ENCODE results near the gene HTD2.
"Not testable (repeated sequence)": the region's sequence is repeated elsewhere in the genome, so short reads cannot be mapped to it uniquely, and the experiment has no call there.

HTD2 gene

DNA sequence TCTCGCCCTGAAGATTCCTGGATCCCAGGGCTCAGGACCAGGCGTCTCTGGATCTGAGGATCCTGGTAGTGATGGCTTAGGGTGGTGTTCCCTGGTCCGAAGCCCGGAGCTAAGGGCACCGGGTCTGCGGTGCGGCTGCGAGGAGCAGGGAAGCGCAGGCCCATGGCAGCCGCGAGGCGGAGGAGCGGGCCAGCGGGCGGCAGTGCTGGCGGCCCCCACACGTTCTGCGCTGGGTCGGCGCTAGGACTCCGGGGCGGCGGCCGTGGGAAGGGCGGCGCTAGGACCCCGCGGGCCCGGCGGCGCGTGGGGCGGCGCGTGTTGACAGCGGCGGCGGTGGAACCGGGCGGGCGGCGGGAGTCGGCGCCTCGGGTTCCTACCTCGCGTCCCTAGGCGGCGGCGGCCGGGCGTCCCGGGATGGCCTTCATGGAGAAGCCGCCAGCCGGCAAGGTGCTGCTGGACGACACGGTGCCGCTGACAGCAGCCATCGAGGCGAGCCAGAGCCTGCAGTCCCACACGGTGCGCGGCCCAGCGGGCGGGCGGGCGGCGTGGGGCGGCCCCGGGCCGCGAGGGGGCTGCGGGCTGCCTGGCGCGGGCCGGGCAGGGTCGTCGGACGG is 26.4 kb downstream of the HTD2 start, which contains the start of gene PXK:
TSS of gene PXK (plus strand) at position 318 of the 614 bp plus-strand sequence. CDS start at position 415, 97 bp downstream.
- peak; percentile 53 to 60 for DNase-seq (ENCODE audit: low read depth in 2 of 2)

DNA sequence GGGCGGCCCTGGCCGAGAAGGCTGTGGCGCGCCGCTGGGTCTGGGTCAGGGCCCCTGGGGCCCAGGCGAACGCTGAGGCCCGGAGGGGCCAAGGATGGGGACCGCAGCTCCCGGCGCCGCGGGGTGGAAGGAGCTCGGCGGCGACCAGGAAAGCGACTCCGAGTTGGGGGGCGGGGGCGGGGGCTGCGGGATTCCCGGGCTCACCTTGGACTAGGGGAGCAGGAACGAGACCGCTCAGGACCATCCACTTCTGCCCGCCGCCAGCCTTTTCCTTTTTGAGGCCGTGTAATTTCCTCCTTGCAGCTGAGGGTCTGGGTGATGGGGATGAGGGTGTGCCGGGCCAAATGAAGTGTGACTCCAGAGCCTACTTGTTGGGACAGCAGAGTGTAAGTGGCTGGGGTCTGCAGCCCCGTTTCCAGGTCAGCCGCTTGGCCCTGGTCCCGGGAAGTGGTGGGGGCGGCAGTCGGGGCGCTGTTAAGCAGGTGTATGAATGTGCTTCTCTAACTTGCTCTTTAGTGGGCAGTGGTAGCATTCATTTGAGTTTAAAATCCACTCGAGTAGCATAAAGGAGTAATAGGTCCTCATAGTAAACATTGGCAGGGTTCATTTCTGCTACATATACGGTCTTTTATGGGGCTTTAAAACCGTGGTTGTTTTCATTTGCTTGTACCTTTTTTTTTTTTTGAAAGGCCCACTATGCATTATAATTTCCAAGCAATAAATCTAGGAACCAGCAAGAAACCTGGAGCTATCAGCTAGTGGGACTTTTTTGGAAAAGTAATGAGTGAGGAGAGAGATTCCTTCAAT is 27.1 kb downstream of the HTD2 start:
- no peak for DNase-seq (ENCODE audit: low read depth in 2 of 2)

DNA sequence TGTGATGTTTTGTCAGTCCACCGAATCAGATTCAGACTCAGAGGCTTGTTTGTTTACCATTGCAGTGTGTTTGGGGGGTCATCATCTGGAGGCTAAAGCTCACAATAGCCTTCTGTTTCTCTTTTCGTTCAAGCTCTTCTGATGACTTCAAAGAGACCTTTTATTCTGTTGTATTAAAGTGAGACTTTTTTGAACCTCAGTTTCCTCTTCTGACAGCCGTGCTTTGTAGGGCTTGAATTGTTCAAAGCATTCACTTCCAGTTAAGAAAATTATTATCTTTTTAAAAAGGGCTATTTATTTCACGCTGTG is 27.6 kb downstream of the HTD2 start:
- no peak for DNase-seq (ENCODE audit: low read depth in 2 of 2)

DNA sequence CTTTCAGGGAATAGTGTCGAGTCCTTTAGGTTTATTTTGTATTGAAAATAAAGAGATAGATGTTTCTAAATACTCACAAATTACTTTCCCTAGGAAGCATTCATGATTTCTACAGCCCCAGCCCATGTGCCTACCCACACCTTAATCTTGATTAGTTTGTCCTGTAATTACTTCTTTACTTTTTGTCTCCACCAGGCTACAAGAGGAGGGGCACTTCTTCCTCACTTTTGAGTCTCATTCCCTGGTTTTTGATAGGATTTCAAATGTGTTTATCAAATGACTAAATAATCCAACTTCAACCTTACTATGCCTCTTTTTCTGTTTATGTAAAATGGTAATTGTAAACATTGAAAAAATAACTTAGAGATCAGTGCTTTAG is 28.2 kb downstream of the HTD2 start:
- no peak for DNase-seq (ENCODE audit: low read depth in 2 of 2)

DNA sequence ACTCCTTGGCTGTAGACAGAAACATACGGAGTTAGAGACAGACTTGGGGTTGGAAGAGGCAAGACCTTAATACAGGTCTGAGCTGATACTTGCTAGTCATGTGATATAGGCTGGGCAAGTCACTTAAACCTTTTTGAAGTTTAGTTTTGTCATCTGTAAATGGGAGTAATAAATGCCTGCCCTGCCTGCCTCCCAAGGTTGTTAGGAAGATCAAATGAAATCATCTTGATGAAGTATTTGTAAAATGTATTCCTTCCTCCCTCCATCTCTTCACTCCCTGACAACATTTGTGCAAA is 29.3 kb downstream of the HTD2 start:
- DNase-seq (ENCODE audit: low read depth in 2 of 2) = no peak

DNA sequence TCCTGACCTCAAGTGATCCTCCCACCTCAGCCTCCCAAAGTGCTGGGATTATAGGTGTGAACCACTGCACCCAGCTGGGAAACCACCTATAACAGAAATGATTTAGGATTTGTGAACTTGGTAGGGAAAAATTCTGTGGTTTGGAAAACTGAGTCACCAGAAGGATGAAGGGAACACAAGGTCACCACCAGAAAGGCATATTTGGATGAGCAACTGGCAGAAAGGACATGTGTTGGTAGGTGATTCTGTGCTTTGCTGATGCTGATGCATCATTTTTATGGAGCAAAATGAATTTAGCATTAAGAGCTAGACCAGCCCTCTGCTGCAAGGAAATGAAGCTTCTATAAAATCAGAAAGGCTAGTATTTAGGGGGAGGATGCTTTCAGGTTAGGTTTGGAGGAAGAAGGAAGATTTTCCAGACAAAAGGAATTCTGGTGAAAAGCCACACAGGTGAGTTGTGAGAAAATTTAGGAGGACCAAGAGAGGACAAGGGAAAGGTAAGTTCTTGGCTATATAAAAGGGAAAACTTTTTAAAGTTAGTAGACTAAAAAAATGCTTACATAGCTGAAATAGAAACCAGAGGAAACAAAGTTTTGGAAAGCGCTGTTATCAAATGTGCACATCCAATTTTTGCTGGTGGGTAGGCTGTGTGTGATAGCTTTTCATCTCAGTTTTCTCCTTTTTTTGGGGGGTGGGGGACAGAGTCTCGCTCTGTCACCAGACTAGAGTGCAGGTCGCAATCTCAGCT is 30.0 kb downstream of the HTD2 start:
- no peak for DNase-seq (ENCODE audit: low read depth in 2 of 2)

DNA sequence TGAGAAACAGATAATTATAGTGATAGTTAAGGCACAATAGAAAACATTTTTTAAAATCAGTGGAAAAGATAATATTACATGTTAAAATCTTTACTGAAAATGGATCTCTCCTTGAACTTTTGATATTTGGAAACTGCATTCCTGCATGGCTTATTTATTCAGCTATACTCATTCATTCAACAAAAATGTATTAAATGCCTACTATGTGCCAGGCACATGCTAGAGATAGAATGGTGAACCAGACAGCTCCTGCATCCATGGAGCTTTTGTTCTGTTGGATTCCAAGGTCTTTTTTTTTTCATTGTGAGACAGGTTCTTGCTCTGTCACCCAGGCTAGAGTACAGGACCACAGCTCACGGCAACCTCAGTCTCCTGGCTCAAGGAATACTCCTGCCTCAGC is 30.9 kb downstream of the HTD2 start:
- DNase-seq (ENCODE audit: low read depth in 2 of 2) = no peak

DNA sequence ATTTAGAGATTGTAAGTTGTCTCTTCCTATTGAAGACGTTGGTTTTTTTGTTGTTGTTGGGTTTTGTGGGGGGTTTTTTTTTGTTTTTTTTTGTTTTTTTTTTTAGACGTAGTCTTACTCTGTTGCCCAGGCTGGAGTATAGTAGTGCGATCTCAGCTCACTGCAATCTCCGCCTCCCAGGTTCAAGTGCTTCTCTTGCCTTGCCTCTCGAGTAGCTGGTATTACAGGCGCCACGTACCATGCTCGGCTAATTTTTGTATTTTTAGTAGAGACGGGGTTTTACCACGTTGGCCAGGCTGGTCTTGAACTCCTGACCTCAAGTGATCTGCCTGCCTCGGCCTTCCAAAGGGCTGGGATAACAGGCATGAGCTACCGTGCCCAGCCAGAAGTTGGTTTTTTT is 32.8 kb downstream of the HTD2 start:
- DNase-seq (ENCODE audit: low read depth in 2 of 2) = not testable (repeated sequence)

DNA sequence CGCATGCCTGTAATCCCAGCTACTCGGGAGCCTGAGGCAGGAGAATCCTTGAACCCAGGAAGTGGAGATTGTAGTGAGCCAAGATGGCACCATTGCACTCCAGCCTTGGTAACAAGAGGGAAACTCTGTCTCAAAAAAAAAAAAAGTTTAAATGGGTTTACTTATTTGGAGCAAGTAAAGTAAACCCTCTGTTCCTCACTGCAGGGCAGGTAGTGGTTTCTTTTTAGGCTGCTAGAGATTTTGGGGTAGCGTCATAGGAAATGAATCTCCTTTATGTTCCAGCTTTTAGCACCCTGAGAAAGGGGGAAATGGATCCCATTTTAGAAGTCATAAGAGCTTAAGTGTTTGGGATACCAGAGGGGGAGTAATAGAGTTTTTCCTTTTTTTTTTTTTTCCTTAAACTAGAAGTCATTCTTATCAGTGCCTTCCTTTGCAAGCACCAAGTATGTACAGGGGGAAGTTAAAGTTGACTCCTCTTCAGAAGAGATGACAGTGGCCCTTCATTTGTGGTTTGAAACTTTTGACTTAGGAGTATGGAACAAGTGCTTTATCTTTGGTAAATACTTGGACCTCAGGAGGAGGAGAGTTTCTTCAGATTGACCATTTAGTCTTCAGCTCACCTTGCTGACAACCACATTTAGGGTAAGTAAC is 34.4 kb downstream of the HTD2 start:
- no peak for DNase-seq (ENCODE audit: low read depth in 2 of 2)

DNA sequence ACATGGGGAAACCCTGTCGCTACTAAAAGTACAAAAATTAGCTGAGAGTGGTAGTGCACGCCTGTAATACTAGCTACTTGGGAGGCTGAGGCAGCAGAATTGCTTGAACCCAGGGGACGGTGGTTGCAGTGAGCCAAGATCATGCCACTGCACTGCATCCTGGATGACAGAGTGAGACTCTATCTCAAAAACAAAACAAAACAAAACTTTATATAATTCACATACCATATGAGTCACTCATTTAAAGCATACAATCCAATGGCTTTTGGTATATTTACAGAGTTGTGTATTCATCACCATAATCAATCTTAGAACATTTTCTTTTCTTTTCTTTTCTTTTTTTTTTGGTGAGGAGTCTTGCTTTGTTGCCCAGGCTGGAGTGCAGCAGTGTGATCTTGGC is 35.1 kb downstream of the HTD2 start:
- no peak for DNase-seq (ENCODE audit: low read depth in 2 of 2)

DNA sequence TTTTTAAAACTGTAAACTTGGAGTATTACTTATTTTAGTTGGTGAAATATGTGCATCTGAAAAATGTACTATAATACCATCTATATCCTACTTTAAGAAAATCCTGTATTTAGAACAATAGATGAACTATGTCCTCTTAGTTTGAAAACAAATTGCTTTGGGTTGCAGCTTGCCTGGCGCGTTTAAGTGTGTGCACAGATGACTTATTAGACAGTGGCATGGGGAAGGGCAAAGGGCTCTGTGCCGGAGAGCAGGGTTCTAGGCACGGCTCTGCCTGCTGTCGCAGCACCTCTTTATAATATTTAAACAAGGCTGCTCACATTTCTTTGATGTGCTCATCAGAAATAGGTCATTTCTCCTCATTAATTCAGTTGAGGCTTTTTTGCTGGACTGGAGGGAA is 36.4 kb downstream of the HTD2 start:
- no peak for DNase-seq (ENCODE audit: low read depth in 2 of 2)

DNA sequence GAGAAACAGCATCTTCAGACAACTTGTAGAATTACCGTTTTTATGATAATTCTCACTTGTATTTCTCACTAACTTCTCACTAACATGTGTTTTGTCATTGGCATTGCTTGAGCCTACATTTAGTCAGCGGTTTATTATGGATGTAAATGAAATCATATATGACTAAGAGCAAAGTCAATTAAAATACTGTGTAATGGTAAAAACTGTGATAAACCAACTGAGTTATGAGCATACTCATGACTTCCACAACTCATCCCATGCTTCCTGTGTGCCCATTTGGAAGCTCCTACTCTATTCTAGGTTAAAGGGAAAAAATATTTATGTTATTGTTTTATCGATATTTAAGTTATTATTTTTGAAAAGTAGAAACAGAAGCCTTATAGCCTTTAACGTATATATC is 39.1 kb downstream of the HTD2 start:
- no peak for DNase-seq (ENCODE audit: low read depth in 2 of 2)

DNA sequence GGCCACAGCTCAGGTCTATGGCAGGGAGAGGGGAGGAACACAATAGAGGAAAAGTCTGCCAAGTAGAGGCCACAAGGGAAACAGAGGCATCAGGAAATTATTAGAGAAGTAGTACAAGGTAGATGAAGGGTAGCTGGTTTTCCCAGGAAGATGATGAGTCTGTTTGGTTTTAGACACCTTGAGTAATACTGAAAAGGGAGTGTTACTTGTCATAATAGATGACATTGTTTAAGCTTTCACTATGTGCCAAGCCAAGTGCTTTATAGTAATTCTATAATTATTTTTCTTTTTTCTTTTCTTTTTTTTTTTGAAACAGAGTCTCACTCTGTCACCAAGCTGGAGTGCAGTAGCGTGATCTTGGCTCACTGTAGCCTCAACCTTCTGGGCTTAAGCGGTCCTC is 40.0 kb downstream of the HTD2 start:
- no peak for DNase-seq (ENCODE audit: low read depth in 2 of 2)

DNA sequence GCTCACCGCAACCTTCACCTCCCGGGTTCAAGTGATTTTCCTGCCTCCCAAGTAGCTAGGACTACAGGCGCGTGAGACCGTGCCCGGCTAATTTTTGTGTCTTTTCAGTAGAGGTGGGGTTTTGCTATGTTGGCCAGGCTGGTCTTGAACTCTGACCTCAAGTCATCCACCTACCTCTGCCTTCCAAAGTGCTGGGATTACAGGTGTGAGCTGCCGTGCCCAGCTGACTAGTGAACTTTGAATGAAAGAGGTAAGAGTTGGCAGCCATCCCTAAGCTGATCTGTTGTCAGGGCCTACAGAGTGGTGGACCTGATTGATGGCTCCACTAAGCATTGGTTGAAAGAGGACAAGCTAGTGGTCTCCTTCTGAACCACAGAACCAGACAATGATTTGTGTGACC is 41.7 kb downstream of the HTD2 start:
- DNase-seq (ENCODE audit: low read depth in 2 of 2) = no peak

DNA sequence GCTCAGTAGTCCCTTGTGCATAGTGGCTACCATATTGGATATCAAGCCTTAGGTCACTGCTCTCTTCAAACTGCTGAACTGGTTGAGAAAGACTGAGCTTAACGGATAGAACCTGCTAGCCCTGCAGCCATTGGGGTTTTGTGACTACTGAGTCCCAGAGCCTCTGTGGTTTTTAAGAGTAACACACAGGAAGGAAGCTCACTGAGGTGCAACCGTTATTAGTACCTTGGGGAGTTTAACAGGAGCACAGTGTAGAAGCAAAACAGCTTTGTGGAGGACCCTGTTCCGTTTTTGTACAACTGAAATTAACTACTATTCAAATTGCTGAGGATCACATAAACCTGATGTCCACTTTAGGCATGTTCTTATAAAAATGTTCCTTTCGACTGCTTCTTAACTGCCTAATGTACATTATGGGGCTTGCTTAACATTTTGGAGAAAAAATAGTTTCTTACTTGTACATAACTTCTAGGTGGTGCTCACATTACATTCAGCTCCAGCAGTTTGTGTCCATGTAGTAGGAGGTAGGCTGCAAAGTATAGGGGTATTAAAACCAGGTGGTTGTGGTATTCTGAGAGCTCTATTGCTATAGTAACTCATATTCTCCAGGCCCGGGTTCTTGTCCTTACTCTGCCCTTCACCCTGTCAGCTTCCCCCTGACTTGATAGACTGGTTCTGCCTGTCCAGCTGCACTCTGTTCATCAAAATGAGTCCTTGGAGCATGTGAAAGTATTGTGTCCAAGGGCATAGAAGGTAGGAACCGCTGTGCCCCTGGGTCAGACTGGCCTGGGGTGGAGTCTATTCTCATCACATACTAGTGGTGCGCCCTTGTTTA is 43.7 kb downstream of the HTD2 start:
- DNase-seq (ENCODE audit: low read depth in 2 of 2) = no peak

DNA sequence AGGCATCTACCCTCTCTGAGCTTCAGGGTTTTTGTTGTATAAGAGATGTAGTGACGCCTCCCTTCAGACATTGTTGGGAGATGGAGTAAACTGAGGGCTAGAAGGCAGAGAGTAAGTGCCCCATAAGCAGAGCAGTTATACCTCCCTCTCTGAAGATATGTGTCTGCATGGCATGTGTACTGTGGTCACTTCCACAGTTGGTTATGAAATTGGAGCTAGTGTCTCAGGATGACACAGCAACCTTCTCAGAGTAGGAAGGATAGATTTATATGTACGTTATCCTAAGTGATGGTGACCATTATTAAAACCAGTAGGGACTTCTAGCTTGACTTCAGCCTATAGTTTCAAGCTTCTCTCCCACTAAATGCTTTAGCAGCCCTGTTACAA is 44.3 kb downstream of the HTD2 start:
- DNase-seq (ENCODE audit: low read depth in 2 of 2) = no peak

DNA sequence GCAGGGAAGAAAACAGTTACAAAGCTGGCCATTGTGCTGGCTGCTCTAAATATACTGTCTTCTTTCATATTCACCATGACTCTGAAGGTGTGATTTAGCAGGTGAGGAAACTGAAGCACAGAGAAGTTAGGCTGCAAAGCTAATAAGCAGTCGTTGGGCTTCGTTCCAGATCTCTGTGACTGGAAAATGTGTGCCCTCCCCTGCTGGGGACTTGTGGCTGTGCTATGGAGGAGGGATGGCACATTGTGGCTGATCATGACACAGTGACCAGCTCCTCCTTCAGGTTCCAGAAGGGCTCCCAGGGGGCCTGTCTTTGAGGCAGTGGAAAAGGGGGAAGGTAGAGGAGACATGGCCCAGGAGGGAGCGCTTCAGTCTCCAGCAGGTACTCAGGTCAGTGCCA is 45.6 kb downstream of the HTD2 start:
- DNase-seq (ENCODE audit: low read depth in 2 of 2) = no peak

DNA sequence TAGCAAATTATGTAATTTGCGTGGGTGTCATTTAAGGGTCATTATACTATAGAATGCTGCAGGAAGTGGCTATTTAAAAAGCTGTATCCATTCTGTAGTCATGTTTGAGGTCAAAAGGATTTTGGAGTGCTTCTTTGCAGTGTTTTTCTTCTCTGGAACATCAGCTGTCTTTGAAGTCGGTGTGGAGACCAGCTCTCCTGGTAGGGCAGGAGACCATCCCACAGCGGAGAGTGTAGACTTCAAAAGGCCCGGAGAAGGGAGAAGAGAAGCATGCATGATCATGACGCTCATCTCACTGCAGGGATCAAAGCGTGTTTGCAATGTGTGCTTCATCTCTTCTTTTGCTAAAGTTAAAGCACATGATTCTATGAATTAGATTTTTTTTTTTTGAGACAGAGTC is 46.3 kb downstream of the HTD2 start:
- no peak for DNase-seq (ENCODE audit: low read depth in 2 of 2)

DNA sequence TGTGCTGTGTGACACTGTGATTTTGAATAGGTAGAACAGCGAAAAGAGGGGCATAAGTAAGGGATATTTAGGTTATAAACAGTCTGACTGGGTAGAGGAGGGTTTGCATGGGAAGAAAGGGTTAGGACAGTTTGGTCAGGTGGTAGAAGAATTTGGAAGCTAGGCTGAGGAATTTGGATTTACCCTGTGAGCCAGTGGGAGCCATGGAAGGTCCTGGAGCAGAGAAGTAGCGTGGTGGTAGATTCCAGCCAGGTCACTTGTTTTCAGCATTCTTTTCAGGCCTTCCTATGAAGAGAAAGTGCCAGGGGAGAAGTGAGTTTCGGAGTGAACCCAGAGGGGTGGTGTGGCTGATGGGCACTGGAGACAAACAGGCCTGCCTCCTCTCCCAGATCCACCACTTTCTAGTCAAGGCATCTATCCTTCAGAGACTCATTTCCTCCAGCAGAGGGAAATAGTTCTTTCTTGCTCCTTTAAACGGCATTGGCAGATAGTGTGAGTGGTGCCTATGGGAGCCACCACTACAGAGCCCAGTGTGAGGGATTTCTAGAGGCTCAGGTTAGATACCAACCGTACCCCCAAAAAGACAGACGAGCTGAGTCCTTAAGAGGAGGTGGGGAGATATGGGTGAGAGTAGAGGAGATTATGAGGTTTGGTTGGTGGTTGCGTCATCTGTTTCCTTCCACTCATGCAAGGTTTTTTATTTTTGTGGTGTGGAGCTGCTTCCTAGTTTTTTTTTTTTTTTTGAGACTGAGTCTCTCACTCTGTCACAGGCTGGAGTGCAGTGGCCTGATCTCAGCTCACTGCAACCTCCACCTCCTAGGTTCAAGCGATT is 47.6 kb downstream of the HTD2 start:
- DNase-seq (ENCODE audit: low read depth in 2 of 2) = no peak

DNA sequence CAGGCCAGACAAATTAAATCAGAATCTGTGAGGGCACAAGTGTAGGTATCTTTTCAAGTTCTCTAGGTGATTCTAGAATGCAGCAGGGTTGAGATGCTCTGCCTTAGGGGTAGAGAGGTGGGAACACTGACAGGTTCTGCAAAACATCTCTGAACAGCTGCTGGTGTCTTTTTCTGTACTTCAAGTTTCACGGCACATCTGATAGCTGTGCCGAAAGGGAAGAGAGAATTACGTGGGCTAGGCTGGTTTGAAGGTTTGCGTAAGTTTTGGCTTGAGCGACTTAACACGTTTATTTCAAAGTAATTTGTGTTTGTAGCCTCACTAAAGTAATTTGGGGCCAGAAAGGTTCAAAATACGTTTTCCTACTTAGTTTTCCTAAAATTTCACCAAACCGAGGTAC is 48.9 kb downstream of the HTD2 start:
- no peak for DNase-seq (ENCODE audit: low read depth in 2 of 2)

DNA sequence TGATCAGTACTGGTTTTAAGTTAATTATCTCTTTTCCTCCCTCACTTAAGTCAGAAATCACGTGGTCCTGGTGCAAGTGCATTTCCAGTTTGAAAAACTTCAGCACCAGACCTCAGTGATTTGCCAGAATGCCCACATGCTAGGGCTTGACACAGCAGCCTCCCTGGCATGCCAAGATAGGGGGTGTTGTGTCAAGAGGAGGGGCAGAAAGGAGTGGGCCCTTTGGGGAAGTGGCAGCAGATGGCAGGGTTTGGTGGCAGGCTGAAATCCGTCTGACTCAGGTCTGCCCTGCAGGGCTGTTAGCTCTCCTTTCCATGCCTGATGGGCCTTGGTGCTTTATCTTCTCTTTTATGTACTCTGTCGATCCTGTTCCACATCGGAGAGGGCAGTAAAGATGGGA is 49.7 kb downstream of the HTD2 start:
- no peak for DNase-seq (ENCODE audit: low read depth in 2 of 2)

Measured in stimulated activated CD8-positive, alpha-beta memory T cell treated with anti-CD3 and anti-CD28 coated beads, Interleukin-2, amount 100 ng/mL, for 1 hour (primary cell).